ENCODE data around the gene KRTAP4-4.
"Not testable (repeated sequence)": the region's sequence is repeated elsewhere in the genome, so short reads cannot be mapped to it uniquely, and the experiment has no call there.

The KRTAP4-4 gene

DNA sequence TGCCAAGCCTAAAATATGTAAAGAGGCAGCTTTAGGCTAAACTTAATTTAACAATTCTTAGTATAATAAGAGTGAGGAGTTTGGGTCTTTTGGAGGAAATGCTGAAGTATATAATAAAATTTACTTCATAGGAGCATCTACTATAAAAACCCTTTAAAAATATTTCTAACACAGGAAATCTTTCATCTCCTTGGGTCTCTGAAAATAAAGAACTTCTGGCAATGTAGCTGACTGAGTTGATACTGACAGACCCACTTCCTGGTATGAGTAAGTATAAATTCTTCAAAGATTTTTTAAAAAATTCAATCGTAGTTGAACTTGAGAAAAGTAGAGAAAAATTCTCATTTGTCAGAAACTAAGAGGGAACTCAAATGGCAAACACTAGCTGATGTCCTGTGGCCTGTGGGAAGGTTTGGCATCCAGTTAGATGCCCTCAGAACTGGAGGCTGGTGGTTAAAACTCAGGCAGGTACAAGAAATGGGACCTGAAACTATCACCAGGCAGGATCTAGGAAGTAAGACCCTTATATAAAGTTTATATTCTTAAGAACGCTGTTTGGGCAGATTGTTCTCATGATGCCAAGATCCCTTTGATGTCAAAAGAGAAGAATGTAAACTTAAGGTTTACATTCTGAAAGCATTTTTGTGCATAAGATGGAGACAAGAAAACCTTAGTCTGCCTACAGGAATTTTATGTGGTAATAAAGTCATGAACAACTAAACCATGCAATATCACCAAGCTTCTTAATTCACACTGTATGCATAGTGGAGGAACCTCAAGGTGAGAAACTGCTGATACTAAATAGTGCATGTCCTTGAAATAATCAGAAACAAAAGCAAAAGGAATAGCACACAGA lies 26.4 kb downstream of the KRTAP4-4 start:
- FAIRE-seq (no peak), DNase-seq (ENCODE audit: insufficient read length, low spot score) (no peak)
- TF ChIP-seq POLR2AphosphoS5 (IDR thresholded peaks at IDR 0.05; ENCODE audit: low read depth, low read length) (no peak), POLR2A (IDR thresholded peaks at IDR 0.05; ENCODE audit: low read depth, low read length) (no peak)

- DNase-seq (ENCODE audit: insufficient read length, low spot score) (no peak), FAIRE-seq (no peak)
- TF ChIP-seq POLR2A (IDR thresholded peaks at IDR 0.05; ENCODE audit: low read depth, low read length) (no peak), TAF1 (IDR thresholded peaks at IDR 0.05; ENCODE audit: low read depth, low read length) (no peak), SPI1 (IDR thresholded peaks at IDR 0.05; ENCODE audit: low read depth, low read length) (no peak), POLR2AphosphoS5 (IDR thresholded peaks at IDR 0.05; ENCODE audit: low read depth, low read length) (no peak), POU2F2 (IDR thresholded peaks at IDR 0.05; ENCODE audit: low read depth, low read length) (no peak), PAX5 (IDR thresholded peaks at IDR 0.05; ENCODE audit: insufficient read depth, low read length, severe bottlenecking) (no peak)
These were observed 28.6 kb downstream of the KRTAP4-4 start for GRCh38 chr17:41131979-41132378.

DNA sequence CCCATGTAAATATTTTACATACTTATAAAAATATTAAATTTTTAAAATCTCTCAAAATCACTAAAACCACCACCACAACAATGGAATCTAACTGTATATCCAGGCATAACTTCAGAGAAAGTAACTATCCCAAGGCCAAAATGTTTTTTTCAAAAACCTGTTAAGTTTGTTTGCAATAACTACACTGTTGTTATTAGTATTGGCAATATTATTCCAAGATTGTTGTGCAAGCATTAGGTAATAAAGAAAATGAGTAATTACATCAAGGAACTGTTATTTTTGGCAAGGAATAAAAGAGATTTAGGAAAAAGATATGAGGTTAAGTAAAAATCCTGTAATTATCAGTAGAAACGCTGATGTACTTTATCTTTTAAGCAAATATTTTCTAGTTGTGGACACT lies 33.2 kb downstream of the KRTAP4-4 start:
- no peak for TF ChIP-seq POU2F2 (IDR thresholded peaks at IDR 0.05; ENCODE audit: low read depth, low read length)
- no peak for TF ChIP-seq POLR2A (IDR thresholded peaks at IDR 0.05; ENCODE audit: low read depth, low read length)
- TF ChIP-seq TAF1 (IDR thresholded peaks at IDR 0.05; ENCODE audit: low read depth, low read length) = no peak
- no peak for TF ChIP-seq POLR2AphosphoS5 (IDR thresholded peaks at IDR 0.05; ENCODE audit: low read depth, low read length)
- TF ChIP-seq SPI1 (IDR thresholded peaks at IDR 0.05; ENCODE audit: low read depth, low read length) = no peak
- TF ChIP-seq PAX5 (IDR thresholded peaks at IDR 0.05; ENCODE audit: insufficient read depth, low read length, severe bottlenecking) = no peak
- DNase-seq (ENCODE audit: insufficient read length, low spot score) (no peak), FAIRE-seq (no peak)

DNA sequence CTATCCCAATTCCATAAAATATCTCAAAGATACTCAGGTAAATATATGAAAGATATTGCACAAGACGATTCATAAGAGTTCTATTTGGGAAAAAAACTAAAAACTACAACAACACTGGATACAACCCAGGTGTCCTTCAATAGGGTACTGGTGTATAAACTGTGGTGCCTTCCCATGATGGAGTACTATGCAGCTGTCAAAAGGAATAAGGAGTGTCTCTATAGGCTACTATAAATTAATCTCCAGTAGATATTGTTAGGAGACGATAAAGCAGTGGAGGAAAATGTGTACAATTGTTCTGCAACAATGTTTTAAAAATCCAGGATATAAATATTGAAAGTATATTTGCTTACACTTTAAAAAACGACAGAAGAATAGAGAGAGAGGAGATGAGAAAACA lies 34.1 kb downstream of the KRTAP4-4 start:
- TF ChIP-seq POLR2A (IDR thresholded peaks at IDR 0.05; ENCODE audit: low read depth, low read length) = no peak
- DNase-seq (ENCODE audit: insufficient read length, low spot score) (no peak), FAIRE-seq (no peak)

DNA sequence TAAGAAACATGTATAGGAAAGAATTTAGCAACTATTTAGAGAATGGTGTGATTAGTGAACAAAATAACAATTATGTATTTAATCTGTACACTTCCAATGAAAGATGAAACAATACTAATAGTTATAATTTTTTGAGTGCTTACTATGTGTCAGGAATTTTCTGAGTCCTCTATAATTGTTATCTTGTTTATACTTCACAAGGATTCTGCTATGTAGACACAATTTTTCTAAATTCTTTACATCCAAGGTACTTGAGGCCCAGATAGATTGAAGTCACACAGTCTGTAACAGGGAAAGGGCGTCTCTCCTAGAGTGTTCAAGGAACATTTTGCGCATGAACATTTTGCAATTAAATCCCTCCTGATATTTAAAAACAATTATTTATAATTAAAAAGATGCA lies 35.5 kb downstream of the KRTAP4-4 start:
- no peak for TF ChIP-seq POLR2AphosphoS5 (IDR thresholded peaks at IDR 0.05; ENCODE audit: low read depth, low read length)
- no peak for TF ChIP-seq POLR2A (IDR thresholded peaks at IDR 0.05; ENCODE audit: low read depth, low read length)
- no peak for TF ChIP-seq PAX5 (IDR thresholded peaks at IDR 0.05; ENCODE audit: insufficient read depth, low read length, severe bottlenecking)
- TF ChIP-seq POU2F2 (IDR thresholded peaks at IDR 0.05; ENCODE audit: low read depth, low read length) = no peak
- no peak for TF ChIP-seq TAF1 (IDR thresholded peaks at IDR 0.05; ENCODE audit: low read depth, low read length)
- TF ChIP-seq SPI1 (IDR thresholded peaks at IDR 0.05; ENCODE audit: low read depth, low read length) = no peak
- DNase-seq (ENCODE audit: insufficient read length, low spot score) (no peak), FAIRE-seq (no peak)

DNA sequence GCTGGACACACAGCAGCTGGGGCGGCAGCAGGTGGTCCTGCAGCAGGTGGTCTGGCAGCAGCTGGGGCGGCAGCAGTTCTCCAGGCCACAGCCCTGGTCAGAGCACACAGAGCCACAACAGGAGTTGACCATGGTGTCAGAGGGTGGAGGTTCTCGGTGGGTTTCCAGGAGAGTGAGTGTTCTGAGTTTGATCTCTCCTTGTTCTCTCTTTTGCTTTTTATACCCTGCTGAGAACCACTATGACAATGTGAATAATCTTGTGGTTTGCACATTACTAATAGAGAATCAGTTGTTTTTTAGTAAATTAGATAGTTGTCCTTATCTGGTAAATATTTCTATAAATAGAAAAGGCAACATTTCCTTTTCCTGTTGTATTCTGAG lies 36.6 kb downstream of the KRTAP4-4 start, which contains the start of gene KRTAP4-12:
KRTAP4-12 (minus strand) TSS at position 192 of the 381 bp plus-strand sequence; CDS start at position 132, 60 bp downstream.
- DNase-seq (ENCODE audit: insufficient read length, low spot score); FAIRE-seq: not testable (repeated sequence)

DNA sequence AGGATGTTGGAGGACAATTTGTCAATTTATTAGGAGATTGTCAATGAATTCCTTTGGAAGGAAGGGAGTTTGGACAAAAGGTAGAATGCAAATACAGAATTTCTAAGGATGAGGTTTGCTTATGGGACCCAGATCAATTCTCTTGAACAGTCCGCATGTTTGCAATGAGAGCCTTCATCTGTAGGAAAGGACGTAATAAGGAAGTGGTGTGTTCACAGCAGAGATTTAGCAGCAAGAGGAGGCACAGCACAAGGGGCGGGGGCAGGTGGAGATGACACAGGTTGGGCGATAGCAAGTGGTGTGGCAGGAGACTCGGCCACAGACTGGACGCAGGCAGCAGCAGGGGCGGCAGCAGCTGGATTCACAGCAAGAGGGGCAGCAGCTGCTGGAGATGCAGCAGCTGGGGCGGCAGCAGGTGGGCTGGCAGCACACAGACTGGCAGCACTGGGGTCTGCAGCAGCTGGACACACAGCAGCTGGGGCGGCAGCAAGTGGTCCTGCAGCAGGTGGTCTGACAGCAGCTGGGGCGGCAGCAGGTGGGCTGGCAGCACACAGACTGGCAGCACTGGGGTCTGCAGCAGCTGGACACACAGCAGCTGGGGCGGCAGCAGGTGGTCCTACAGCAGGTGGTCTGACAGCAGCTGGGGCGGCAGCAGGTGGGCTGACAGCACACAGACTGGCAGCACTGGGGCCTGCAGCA lies 37.1 kb downstream of the KRTAP4-4 start:
- not testable (repeated sequence) for DNase-seq (ENCODE audit: insufficient read length, low spot score); FAIRE-seq

GRCh38 chr17:41121742-41122141 lies 38.8 kb downstream of the KRTAP4-4 start:
- DNase-seq (ENCODE audit: insufficient read length, low spot score) (no peak), FAIRE-seq (no peak)
- TF ChIP-seq PAX5 (IDR thresholded peaks at IDR 0.05; ENCODE audit: insufficient read depth, low read length, severe bottlenecking) (no peak), POLR2AphosphoS5 (IDR thresholded peaks at IDR 0.05; ENCODE audit: low read depth, low read length) (no peak), TAF1 (IDR thresholded peaks at IDR 0.05; ENCODE audit: low read depth, low read length) (no peak), POLR2A (IDR thresholded peaks at IDR 0.05; ENCODE audit: low read depth, low read length) (no peak), POU2F2 (IDR thresholded peaks at IDR 0.05; ENCODE audit: low read depth, low read length) (no peak), SPI1 (IDR thresholded peaks at IDR 0.05; ENCODE audit: low read depth, low read length) (no peak)

GRCh38 chr17:41119696-41120690 lies 40.6 kb downstream of the KRTAP4-4 start:
- not testable (repeated sequence) for FAIRE-seq; DNase-seq (ENCODE audit: insufficient read length, low spot score)

- TF ChIP-seq PAX5 (IDR thresholded peaks at IDR 0.05; ENCODE audit: insufficient read depth, low read length, severe bottlenecking) = no peak
- no peak for TF ChIP-seq POLR2A (IDR thresholded peaks at IDR 0.05; ENCODE audit: low read depth, low read length)
- no peak for TF ChIP-seq POLR2AphosphoS5 (IDR thresholded peaks at IDR 0.05; ENCODE audit: low read depth, low read length)
- TF ChIP-seq POU2F2 (IDR thresholded peaks at IDR 0.05; ENCODE audit: low read depth, low read length) = no peak
- no peak for TF ChIP-seq TAF1 (IDR thresholded peaks at IDR 0.05; ENCODE audit: low read depth, low read length)
- TF ChIP-seq SPI1 (IDR thresholded peaks at IDR 0.05; ENCODE audit: low read depth, low read length) = no peak
- DNase-seq (ENCODE audit: insufficient read length, low spot score) (no peak), FAIRE-seq (no peak)
These were observed 41.8 kb downstream of the KRTAP4-4 start for GRCh38 chr17:41118721-41119120.

GRCh38 chr17:41117846-41118386 lies 42.6 kb downstream of the KRTAP4-4 start, which contains the start of gene KRTAP4-11:
Gene KRTAP4-11 (minus strand): TSS chr17:41118373. CDS start chr17:41118315, 58 bp downstream.
- DNase-seq (ENCODE audit: insufficient read length, low spot score); FAIRE-seq: not testable (repeated sequence)

Data from GM12891 (cell line).